Gastroesophageal sphincter (tissue), 4 donors: ENCODE data around the gene CAPN6. TPM values are rescaled to one million over a fixed set of nuclear protein-coding genes. Genes with fewer than 3 reads are reported as not detected.

Source experiments
- ATAC-seq: fragments of 150-250 bp; one replicate; pipeline ENCODE4 v1.9.1; 2016; ENCODE audit warnings: mild to moderate bottlenecking, moderate library complexity
- H3K27ac ChIP-seq, 4 donors: fragments of 200-600 bp; sonication (generic) in 3 of 4; 1 replicate in 3 of 4; 2 replicates in 1 of 4; pipeline ENCODE4 v1.5.1; 2016 to 2019
- H3K27me3 ChIP-seq: fragments of 200-600 bp; sonication (generic); one replicate; pipeline ENCODE4 v1.5.1; 2019
- H3K36me3 ChIP-seq, 2 donors: fragments of 200-600 bp; sonication (generic); one replicate each; pipeline ENCODE4 v1.5.1; 2019; ENCODE audit warnings: control low read depth in 1 of 2
- H3K4me1 ChIP-seq, 3 donors: fragments of 200-600 bp; sonication (generic); 1 replicate in 2 of 3; 2 replicates in 1 of 3; pipeline ENCODE4 v1.5.1; 2016 to 2019; ENCODE audit warnings: control low read depth in 2 of 3
- H3K4me3 ChIP-seq, 2 donors: fragments of 200-600 bp; sonication (generic); one replicate each; pipeline ENCODE4 v1.5.1; 2019; ENCODE audit warnings: mild to moderate bottlenecking in 1 of 2, moderate library complexity in 1 of 2
- H3K9me3 ChIP-seq, 3 donors: fragments of 200-600 bp; sonication (generic); one replicate each; pipeline ENCODE4 v1.5.1; 2017 to 2019; ENCODE audit warnings: control low read depth in 2 of 3
- CTCF ChIP-seq, 4 experiments: fragments of 200-600 bp in 2 of 4; fragments of 450-650 bp in 2 of 4; sonication (generic) in 1 of 4; IDR thresholded peaks; one replicate each; pipeline ENCODE4 v1.5.1; 2017 to 2019; ENCODE audit warnings: antibody characterized with exemption in 4 of 4, mild to moderate bottlenecking in 2 of 4, moderate library complexity in 2 of 4
- EP300 ChIP-seq: sonication (generic); formaldehyde crosslinking; IDR thresholded peaks from one replicate; pipeline ENCODE4 v1.6.1; 2017; ENCODE audit warnings: antibody characterized with exemption, mild to moderate bottlenecking
- POLR2A ChIP-seq, 2 donors: fragments of 450-650 bp; IDR thresholded peaks; one replicate each; pipeline ENCODE4 v1.6.1; 2017; ENCODE audit warnings: antibody characterized with exemption in 2 of 2, mild to moderate bottlenecking in 2 of 2, moderate library complexity in 1 of 2
- POLR2AphosphoS5 ChIP-seq: sonication (generic); formaldehyde crosslinking; IDR thresholded peaks from one replicate; pipeline ENCODE4 v1.6.1; 2017; ENCODE audit warnings: antibody characterized with exemption
- WGBS, 2 donors: methylation state at CpG; one replicate each; pipeline ENCODE4 v1.1.5; 2018; ENCODE audit warnings: low coverage in 1 of 2; 5-methylcytosine and 5-hydroxymethylcytosine counted together
- total RNA-seq, 4 donors: library from RNA; depleted of rRNA; stranded (reverse); fragments of >200 nt; gene quantifications; one replicate each; pipeline ENCODE4 v1.1.0, GENCODE V29; 2016

The CAPN6 gene
- total RNA-seq, 4 donors from 2014 or later = 0.57 to 7.4 (median 0.89) TPM

GRCh38 chrX:111216293-111216801 is 53.9 kb downstream of the CAPN6 start:
- Histone ChIP-seq H3K36me3 (no peaks in the 10 kb centered on the region), H3K4me3 (no peak overlapping the region), H3K4me1 (no peaks in the 10 kb centered on the region), H3K27me3 (no peaks in the 10 kb centered on the region), H3K27ac (no peak overlapping the region), H3K9me3 (no peaks in the 10 kb centered on the region)
- no peak for ATAC-seq
- WGBS, 2 donors = 89 to 96% methylated on average over 4 to 6 of the region's 6 CpGs
- no peak for TF ChIP-seq POLR2A (IDR thresholded peaks at IDR 0.05)
- no peak for TF ChIP-seq POLR2AphosphoS5
- no peak for TF ChIP-seq EP300
- TF ChIP-seq CTCF (IDR thresholded peaks at IDR 0.05) = no peak

- H3K27ac ChIP-seq = no peak overlapping the region
- ATAC-seq = no peak
- no peaks in the 10 kb centered on the region for H3K4me1 ChIP-seq
- no peaks in the 10 kb centered on the region for H3K27me3 ChIP-seq
- H3K9me3 ChIP-seq = no peaks in the 10 kb centered on the region
- TF ChIP-seq CTCF (IDR thresholded peaks at IDR 0.05) (no peak), POLR2AphosphoS5 (no peak), EP300 (no peak), POLR2A (IDR thresholded peaks at IDR 0.05) (no peak)
- no peaks in the 10 kb centered on the region for H3K36me3 ChIP-seq
- 77 to 91% methylated on average over 3 to 7 of the region's 8 CpGs for WGBS, 2 donors
- no peak overlapping the region for H3K4me3 ChIP-seq
Observed at GRCh38 chrX:111207851-111208250, 62.4 kb downstream of the CAPN6 start.

- H3K9me3 ChIP-seq = no peaks in the 10 kb centered on the region
- no peaks in the 10 kb centered on the region for H3K4me1 ChIP-seq
- 63 to 86% methylated on average over 3 of the region's 3 CpGs for WGBS, 2 donors
- H3K27me3 ChIP-seq = no peaks in the 10 kb centered on the region
- no peak for TF ChIP-seq EP300
- no peak for TF ChIP-seq CTCF (IDR thresholded peaks at IDR 0.05)
- no peak for TF ChIP-seq POLR2AphosphoS5
- no peak for TF ChIP-seq POLR2A (IDR thresholded peaks at IDR 0.05)
- no peak overlapping the region for H3K4me3 ChIP-seq
- H3K27ac ChIP-seq = no peak overlapping the region
- H3K36me3 ChIP-seq = no peaks in the 10 kb centered on the region
- ATAC-seq = no peak
Observed at GRCh38 chrX:111200327-111200726, 70.0 kb downstream of the CAPN6 start.

- no peak overlapping the region for H3K27ac ChIP-seq
- ATAC-seq = no peak
- no peaks in the 10 kb centered on the region for H3K27me3 ChIP-seq
- H3K4me1 ChIP-seq = no peaks in the 10 kb centered on the region
- H3K36me3 ChIP-seq = no peaks in the 10 kb centered on the region
- TF ChIP-seq POLR2A (IDR thresholded peaks at IDR 0.05) (no peak), EP300 (no peak), CTCF (IDR thresholded peaks at IDR 0.05) (no peak), POLR2AphosphoS5 (no peak)
- WGBS, 2 donors = 63 to 81% methylated on average over 2 of the region's 2 CpGs
- H3K9me3 ChIP-seq = no peaks in the 10 kb centered on the region
- H3K4me3 ChIP-seq = no peak overlapping the region
Observed at GRCh38 chrX:111199505-111199904, 70.8 kb downstream of the CAPN6 start.

Other genes with a start within 250 kb of the CAPN6 start
- gene PAK3, start 174.3 kb downstream of the CAPN6 start, total RNA-seq = 1 to 10 TPM; 1.8 to 5.0 (median 2.2) TPM
- under 1 TPM in 1 of 4 donors, not detected in 3; under 0.01 TPM for gene DCX, start 141.7 kb upstream of the CAPN6 start, total RNA-seq
- gene SERTM2, start 241.2 kb upstream of the CAPN6 start, total RNA-seq = 1 to 10 TPM in 1 of 4 donors, not detected in 3; 5.7 TPM